Effector memory CD8-positive, alpha-beta T cell (primary cell): ENCODE measurements around the gene ZNF414.
"Not testable (repeated sequence)": the region's sequence is repeated elsewhere in the genome, so short reads cannot be mapped to it uniquely, and the experiment has no call there.

Source experiments
- ATAC-seq: fragments of 150-1000 bp; cut with Tn5 transposase; replicated peaks from 2 replicates; pipeline ENCODE4 v1.10.0; 2021; ENCODE audit warnings: mild to moderate bottlenecking, moderate library complexity
- DNase-seq, 3 experiments: peaks; one replicate each; pipeline ENCODE4 v3.0.0; 2021
- H3K27ac Mint-ChIP-seq, 2 donors: one replicate each; pipeline ENCODE4 v1.8.0; 2022; ENCODE audit warnings: mild to moderate bottlenecking in 2 of 2, mixed read lengths in 2 of 2, moderate library complexity in 2 of 2
- H3K27me3 Mint-ChIP-seq, 2 donors: one replicate each; pipeline ENCODE4 v1.8.0; 2022; ENCODE audit warnings: mixed read lengths in 2 of 2
- H3K36me3 Mint-ChIP-seq: one replicate; pipeline ENCODE4 v1.8.0; 2022; ENCODE audit warnings: mild to moderate bottlenecking, moderate library complexity, mixed read lengths; ENCODE audit not compliant: insufficient read depth
- H3K4me1 Mint-ChIP-seq, 2 donors: one replicate each; pipeline ENCODE4 v1.8.0; 2022; ENCODE audit warnings: low read depth in 2 of 2, mixed read lengths in 2 of 2
- H3K4me3 Mint-ChIP-seq, 2 donors: one replicate each; pipeline ENCODE4 v1.8.0; 2022; ENCODE audit warnings: mild to moderate bottlenecking in 2 of 2, mixed read lengths in 2 of 2, moderate library complexity in 2 of 2
- H3K9me3 Mint-ChIP-seq, 2 donors: one replicate each; pipeline ENCODE4 v1.8.0; 2022; ENCODE audit warnings: mixed read lengths in 2 of 2

ZNF414 gene

GRCh38 chr19:8532225-8532624, 18.3 kb upstream of the ZNF414 start:
- DNase-seq = no peak
- Mint-ChIP-seq H3K4me1 (peaks cover 7 to 9% of the 10 kb centered on the region in 2 donors), H3K9me3 (no peaks in the 10 kb centered on the region), H3K36me3 (peaks cover 84% of the 10 kb centered on the region), H3K4me3 (no peak overlapping the region), H3K27ac (peak overlapping the region in 1 of 2 donors; percentile 73), H3K27me3 (no peaks in the 10 kb centered on the region)
- ATAC-seq = no peak

- Mint-ChIP-seq H3K4me1 (peaks cover 9 to 10% of the 10 kb centered on the region in 2 donors), H3K36me3 (peaks cover 76% of the 10 kb centered on the region), H3K9me3 (no peaks in the 10 kb centered on the region), H3K4me3 (no peak overlapping the region), H3K27me3 (no peaks in the 10 kb centered on the region), H3K27ac (peak overlapping the region in 1 of 2 donors; percentile 73)
- ATAC-seq = no peak
- no peak for DNase-seq
Measured at GRCh38 chr19:8531470-8531869, 17.5 kb upstream of the ZNF414 start.

DNA sequence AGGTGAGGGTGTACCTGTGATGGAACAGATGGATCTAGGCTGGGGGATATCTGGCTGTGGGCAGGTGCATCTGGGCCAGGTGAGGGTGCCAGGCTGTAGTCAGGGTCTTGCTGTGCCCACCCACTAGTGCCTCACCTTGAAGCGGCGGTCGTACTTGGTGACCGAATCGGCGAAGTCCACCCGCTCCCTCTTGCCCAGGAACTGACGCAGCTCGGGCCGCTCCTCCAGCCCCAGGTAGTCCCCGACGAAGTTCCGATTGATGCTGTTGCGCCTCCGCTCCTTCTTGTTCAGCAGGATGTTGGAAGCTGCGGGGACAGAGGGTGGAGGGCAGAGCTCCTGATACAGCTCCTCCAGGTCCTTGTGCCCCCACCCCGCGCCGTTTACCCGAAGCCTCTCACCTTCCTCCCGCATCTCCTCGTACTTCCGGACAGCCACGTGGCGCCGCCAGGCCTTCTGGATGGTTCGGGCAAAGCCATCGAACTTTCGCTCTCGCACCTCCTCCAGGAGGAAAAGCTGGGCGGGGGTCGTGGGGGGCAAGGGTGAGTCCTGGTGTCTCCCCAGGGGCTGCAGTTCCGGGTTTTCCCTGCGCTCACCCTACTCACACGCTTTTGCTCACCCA, 16.2 kb upstream of the ZNF414 start:
- Mint-ChIP-seq H3K27me3 (no peaks in the 10 kb centered on the region), H3K9me3 (no peaks in the 10 kb centered on the region), H3K36me3 (peaks cover 63% of the 10 kb centered on the region), H3K4me1 (peaks cover 9 to 10% of the 10 kb centered on the region in 2 donors), H3K4me3 (no peak overlapping the region), H3K27ac (peak overlapping the region; percentile 73 to 84)
- no peak for DNase-seq
- no peak for ATAC-seq

DNA sequence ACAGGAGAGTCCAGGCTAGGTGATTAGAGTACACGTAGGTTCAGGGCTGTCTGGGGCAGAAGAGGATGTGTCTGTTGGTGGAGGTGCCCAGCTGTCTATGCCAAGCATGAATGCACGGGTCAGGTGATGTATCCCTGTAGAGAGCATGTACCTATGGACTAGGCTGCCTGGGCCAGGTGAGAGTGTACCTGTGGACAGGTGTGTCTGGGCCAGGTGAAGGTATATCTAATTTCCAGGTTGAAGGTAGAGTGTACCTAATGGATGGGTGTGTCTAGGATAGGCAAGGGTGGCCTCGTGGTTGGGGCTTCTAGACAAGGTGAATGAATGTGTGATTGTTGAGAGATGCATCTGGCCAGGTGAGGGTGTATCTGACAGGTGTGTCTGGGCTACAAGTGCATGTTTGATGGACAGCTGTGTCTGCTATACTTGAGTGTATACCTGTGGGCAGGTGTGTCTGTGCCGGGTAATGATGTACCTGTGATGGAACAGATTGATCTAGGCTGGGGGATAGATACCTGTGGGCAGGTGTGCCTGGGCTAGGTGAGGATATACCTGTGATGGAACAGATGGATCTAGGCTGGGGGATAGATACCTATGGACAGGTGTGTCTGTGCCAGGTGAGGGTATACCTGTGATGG, 15.5 kb upstream of the ZNF414 start:
- Mint-ChIP-seq H3K27me3 (no peaks in the 10 kb centered on the region), H3K4me3 (no peak overlapping the region), H3K9me3 (no peaks in the 10 kb centered on the region), H3K36me3 (peaks cover 56% of the 10 kb centered on the region), H3K4me1 (peaks cover 9 to 11% of the 10 kb centered on the region in 2 donors), H3K27ac (peak overlapping the region; percentile 73 to 84)
- ATAC-seq = no peak
- DNase-seq = no peak

DNA sequence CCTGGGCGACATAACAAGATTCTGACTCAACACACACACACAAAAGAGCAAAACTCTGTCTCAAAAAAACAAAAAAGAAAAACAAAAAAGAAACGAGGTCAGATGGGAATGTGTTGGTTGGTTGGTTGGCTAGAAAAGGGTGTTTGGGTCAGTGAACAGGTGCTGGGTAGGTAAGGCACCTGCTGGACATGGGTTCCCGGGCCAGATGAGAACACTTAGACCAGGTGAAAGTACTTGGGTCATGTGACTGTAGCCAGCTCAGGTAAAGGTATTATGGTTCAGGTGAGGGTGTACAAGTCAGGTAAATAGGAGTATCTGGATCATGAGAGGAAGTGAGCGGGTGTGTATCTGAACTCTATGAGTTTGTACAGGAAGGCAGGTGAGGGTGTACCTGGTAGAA, 14.5 kb upstream of the ZNF414 start:
- H3K4me3 Mint-ChIP-seq = no peak overlapping the region
- DNase-seq (no peak), ATAC-seq (no peak)
- H3K27ac Mint-ChIP-seq = peak overlapping the region; percentile 3 to 84
- H3K27me3 Mint-ChIP-seq = no peaks in the 10 kb centered on the region
- H3K36me3 Mint-ChIP-seq = peaks cover 46% of the 10 kb centered on the region
- no peaks in the 10 kb centered on the region for H3K9me3 Mint-ChIP-seq
- H3K4me1 Mint-ChIP-seq = peaks cover 9 to 12% of the 10 kb centered on the region in 2 donors

- Mint-ChIP-seq H3K4me1 (peaks cover 9 to 12% of the 10 kb centered on the region in 2 donors), H3K27ac (peak overlapping the region in 1 of 2 donors; percentile 87), H3K27me3 (no peaks in the 10 kb centered on the region), H3K9me3 (no peaks in the 10 kb centered on the region), H3K36me3 (peaks cover 30% of the 10 kb centered on the region), H3K4me3 (no peak overlapping the region)
- ATAC-seq (no peak), DNase-seq (no peak)
Measured at GRCh38 chr19:8526345-8527091, 12.6 kb upstream of the ZNF414 start.

GRCh38 chr19:8525401-8525684, 11.4 kb upstream of the ZNF414 start:
- no peaks in the 10 kb centered on the region for H3K27me3 Mint-ChIP-seq
- DNase-seq (no peak), ATAC-seq (no peak)
- peaks cover 9 to 15% of the 10 kb centered on the region in 2 donors for H3K4me1 Mint-ChIP-seq
- H3K27ac Mint-ChIP-seq = no peak overlapping the region
- H3K9me3 Mint-ChIP-seq = no peaks in the 10 kb centered on the region
- peaks cover 18% of the 10 kb centered on the region for H3K36me3 Mint-ChIP-seq
- H3K4me3 Mint-ChIP-seq = no peak overlapping the region

DNA sequence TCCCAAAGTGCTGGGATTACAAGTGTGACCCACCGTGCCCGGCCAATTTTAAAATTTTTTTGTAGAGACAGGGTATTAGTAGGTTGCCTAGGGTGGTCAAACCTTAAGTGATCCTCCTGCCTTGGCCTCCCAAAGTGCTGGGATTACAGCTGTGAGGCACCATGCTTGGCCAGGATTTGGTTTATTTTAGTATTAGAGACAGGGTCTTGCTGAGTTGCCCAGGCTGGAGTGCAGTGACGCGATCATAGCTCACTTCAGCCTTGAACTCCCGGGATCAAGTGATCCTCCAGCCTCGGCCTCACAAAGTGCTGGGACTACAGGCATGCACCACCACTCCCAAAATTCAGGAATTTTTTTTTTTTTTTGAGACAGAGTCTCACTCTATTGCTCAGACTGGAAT, 5.4 kb upstream of the ZNF414 start:
- peak overlapping the region in 1 of 2 donors; percentile 99 for H3K27ac Mint-ChIP-seq
- H3K27me3 Mint-ChIP-seq = no peaks in the 10 kb centered on the region
- no peaks in the 10 kb centered on the region for H3K9me3 Mint-ChIP-seq
- peaks cover 37 to 41% of the 10 kb centered on the region in 2 donors for H3K4me1 Mint-ChIP-seq
- DNase-seq (no peak), ATAC-seq (no peak)
- H3K4me3 Mint-ChIP-seq = peak overlapping the region; percentile 25 to 89
- peaks cover 29% of the 10 kb centered on the region for H3K36me3 Mint-ChIP-seq

DNA sequence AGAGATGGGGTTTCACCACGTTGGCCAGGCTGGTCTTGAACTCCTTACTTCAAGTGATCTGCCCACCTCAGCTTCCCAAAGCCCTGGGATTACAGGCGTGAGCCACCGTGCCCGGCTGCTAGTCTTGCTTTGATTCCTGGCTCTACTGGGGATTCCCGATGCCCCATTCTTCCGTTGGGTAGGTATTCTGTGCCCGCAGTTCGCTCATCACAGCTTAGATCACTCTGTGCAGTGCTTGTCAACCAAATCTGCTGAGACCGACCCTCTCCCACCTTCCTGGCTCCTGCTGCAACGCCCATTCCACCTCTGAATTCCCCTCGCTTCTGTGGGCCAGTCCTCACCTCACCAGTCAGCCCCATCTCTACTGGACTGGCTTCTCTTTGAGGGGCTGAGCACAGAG, 4.6 kb upstream of the ZNF414 start:
- peaks cover 42 to 44% of the 10 kb centered on the region in 2 donors for H3K4me1 Mint-ChIP-seq
- H3K9me3 Mint-ChIP-seq = no peaks in the 10 kb centered on the region
- DNase-seq (no peak), ATAC-seq (no peak)
- peaks cover 37% of the 10 kb centered on the region for H3K36me3 Mint-ChIP-seq
- H3K27me3 Mint-ChIP-seq = no peaks in the 10 kb centered on the region
- H3K4me3 Mint-ChIP-seq = peak overlapping the region; percentile 61 to 89
- peak overlapping the region; percentile 97 to 99 for H3K27ac Mint-ChIP-seq

DNA sequence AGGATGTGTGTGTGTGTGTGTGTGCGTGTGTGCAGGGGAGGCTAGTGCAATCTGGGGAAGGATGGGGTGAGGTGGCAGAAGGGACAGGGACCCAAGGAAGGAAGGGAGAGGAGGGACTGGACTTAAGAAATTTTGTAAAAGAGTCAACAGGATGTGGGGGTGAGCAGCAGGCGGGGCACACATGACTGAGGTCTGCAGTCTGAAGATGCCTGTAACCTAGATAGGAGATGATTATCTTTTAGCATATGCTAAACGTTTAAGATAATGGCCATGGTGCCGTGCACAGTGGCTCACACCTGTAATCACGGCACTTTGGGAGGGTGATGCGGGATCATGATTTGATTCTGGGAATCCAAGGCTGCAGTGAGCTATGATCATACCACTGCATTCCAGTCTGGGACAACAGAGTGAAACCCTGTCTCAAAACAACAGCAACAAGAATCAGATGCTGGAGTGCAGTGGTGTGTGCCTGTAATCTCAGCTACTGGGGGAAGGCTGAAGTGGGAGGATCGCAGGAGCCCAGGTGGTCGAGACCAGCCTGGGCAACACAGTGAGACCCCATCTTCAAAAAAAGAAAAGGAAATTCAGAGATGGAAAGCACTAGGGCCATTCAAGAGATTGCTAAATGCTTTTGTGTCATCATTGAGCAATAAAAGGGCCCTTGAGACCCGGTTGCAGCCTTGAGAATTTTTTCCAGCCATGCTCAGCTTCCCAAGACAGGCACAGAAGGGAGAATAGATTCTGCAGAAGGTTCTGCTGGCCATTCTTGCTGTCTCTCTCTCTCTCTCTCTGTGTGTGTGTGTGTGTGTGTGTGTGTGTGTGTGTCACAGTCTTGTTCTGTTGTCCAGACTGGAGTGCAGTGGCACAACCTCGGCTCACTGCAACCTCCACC, 3.8 kb upstream of the ZNF414 start:
- H3K4me3 Mint-ChIP-seq = peak overlapping the region; percentile 61 to 89
- H3K36me3 Mint-ChIP-seq = peaks cover 40% of the 10 kb centered on the region
- no peaks in the 10 kb centered on the region for H3K27me3 Mint-ChIP-seq
- peak overlapping the region; percentile 97 to 99 for H3K27ac Mint-ChIP-seq
- H3K4me1 Mint-ChIP-seq = peaks cover 45 to 49% of the 10 kb centered on the region in 2 donors
- no peaks in the 10 kb centered on the region for H3K9me3 Mint-ChIP-seq
- DNase-seq (peak; percentile 48 to 50 (median 48)), ATAC-seq (peak; percentile 53)

DNA sequence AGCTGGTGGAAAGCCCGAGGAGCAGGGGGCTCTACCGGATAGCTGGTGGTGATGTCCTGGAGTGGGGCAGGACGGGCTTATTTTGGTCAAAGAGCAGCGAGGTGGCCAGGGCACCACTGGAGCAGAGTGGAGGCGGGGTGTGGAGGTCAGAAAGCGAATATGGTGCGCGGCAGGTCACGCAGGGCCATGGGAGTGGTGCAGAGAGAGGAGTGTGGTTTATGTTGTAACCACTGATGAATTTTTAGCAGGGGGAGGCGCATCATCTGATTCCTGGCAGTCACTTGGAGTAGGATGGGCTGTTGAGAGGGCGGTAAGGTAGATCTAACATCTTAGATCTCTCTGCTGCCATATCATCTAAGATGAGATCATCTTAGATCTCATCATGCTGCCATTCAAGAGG, 1.4 kb upstream of the ZNF414 start:
- peak; percentile 48 for ATAC-seq
- H3K27ac Mint-ChIP-seq = peak overlapping the region; percentile 97 to 99

GRCh38 chr19:8514505-8515009, 590 bp upstream of the ZNF414 start:
- Mint-ChIP-seq H3K36me3 (peaks cover 43% of the 10 kb centered on the region), H3K4me3 (peak overlapping the region; percentile 89 to 91), H3K27ac (peak overlapping the region; percentile 97 to 99), H3K4me1 (peaks cover 42 to 49% of the 10 kb centered on the region in 2 donors)
- not testable (repeated sequence) for H3K9me3 Mint-ChIP-seq, ATAC-seq, DNase-seq, H3K27me3 Mint-ChIP-seq

More for the DNA sequence above, 1.4 kb upstream of the ZNF414 start:
- Mint-ChIP-seq H3K4me1 (peaks cover 46 to 49% of the 10 kb centered on the region in 2 donors), H3K9me3 (no peaks in the 10 kb centered on the region), H3K4me3 (peak overlapping the region; percentile 89 to 91), H3K27me3 (no peaks in the 10 kb centered on the region), H3K36me3 (peaks cover 40% of the 10 kb centered on the region)
- peak in 2 of 3 experiments; percentile 59 to 60 for DNase-seq
